ENCODE results near the gene RAPGEF1.

GRCh38 chr9:131776036-131776435 lies 36.2 kb upstream of the RAPGEF1 start:
- no peak for TF ChIP-seq CTCF (IDR thresholded peaks at IDR 0.05; ENCODE audit: insufficient read depth, low read depth, low read length)
- no peak for TF ChIP-seq EZH2 (IDR thresholded peaks at IDR 0.05; ENCODE audit: insufficient read depth, low read length)

All from astrocyte (in vitro differentiated cells and primary cell).